Measurements from ENCODE around the gene CKB. TPM values are rescaled to one million over a fixed set of nuclear protein-coding genes. Genes with fewer than 3 reads are reported as not detected.

CKB gene
- polyA plus RNA-seq, 1 donor (not counting 4 experiments of a cell fraction or from before 2014, with no cell fraction given): 10.0 TPM

DNA sequence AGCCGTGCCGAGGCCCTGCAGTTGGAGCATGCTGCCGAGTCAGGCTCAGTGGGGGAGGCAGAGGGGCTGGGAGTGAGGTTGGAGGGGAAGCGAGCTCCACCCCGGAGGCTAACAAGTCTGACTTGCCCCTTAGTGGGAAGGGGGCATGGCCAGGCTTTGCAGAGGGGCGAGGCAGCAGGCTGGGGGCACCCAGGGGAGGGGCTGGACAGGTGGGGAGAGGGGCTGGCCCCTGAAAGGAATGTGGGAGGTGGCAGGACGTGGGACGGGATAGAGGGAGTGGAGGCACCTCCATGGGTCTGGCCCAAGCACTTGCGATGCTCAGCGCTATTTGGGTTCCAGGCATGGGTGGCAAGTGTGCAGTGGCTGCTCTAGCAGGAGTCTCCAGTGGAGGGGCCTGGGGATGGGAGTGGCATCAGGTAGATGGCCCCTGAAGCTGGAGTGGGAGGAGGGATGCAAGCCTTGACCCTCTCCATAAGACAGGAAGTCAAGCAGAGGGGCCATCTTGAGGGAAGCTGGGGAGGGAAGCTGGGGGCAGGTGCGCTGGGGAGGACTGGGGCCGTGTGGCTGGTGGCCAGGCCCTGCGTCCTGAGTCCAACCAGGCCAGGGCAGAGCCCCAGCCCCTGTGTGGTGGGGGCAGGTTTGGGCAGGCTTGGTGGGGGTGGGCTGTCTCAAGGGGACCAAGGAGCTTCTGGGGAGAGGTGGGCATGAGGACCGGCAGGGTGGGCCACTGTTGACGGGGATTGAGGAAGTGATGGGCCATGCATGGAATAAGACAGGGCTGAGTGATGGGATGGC is 9.0 kb upstream of the CKB start:
- dilution Hi-C loops (cut with MboI; ENCODE audit: extremely low pct_ligation_motif_present, low sequenced_read_pairs): no loop called here
- FAIRE-seq: no peak

DNA sequence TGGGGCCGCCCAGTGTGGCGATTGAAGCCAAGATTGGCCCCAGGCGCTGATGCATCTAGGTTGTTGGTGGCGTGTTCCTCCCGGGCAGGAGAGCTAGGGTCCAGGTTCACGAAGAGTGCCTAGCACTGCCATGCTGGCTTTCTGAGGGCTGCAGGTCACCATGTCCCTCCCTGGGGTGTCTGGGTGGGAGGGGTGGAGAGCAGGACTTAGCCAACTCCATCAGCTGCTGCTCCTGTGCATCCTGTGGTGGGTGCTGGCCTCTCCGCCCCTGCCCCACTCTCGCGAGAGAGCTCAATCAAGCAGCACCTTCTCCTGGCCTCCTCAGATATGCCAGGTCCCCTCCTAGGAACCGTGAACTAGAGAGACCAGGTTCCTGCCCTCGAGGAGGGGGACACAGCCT is 8.2 kb upstream of the CKB start:
- Histone ChIP-seq H3K4me1 (ENCODE audit: control insufficient read depth, extremely low read depth, insufficient read depth, low read length) (peaks cover 28% of the 10 kb centered on the region), H3K9me1 (ENCODE audit: control insufficient read depth, extremely low read depth, insufficient read depth, low read length) (no peaks in the 10 kb centered on the region), H2AFZ (ENCODE audit: control insufficient read depth, low read length) (no peak overlapping the region), H3K4me2 (ENCODE audit: control insufficient read depth, extremely low read depth, insufficient read depth, low read depth, low read length) (peak overlapping the region; percentile 94), H3K4me3 (ENCODE audit: control insufficient read depth in 2 of 3, extremely low read depth in 1 of 3, insufficient read depth in 2 of 3, low read depth in 1 of 3, low read length in 3 of 3) (no peak overlapping the region), H3K79me2 (ENCODE audit: control insufficient read depth, insufficient read depth, low read length) (peaks cover 32% of the 10 kb centered on the region), H3K27ac (ENCODE audit: control insufficient read depth, insufficient read depth, low read length) (no peak overlapping the region), H4K20me1 (ENCODE audit: control insufficient read depth, extremely low read depth, insufficient read depth, low read length) (no peaks in the 10 kb centered on the region), H3K27me3 (ENCODE audit: control insufficient read depth, extremely low read depth, insufficient read depth, low read length) (no peaks in the 10 kb centered on the region), H3K36me3 (ENCODE audit: control insufficient read depth in 2 of 2, extremely low read depth in 1 of 2, insufficient read depth in 2 of 2, low read length in 2 of 2) (peaks cover 8 to 19% of the 10 kb centered on the region in 2 experiments), H3K9me3 (ENCODE audit: control insufficient read depth, low read depth, low read length) (no peaks in the 10 kb centered on the region), H3K9ac (ENCODE audit: control insufficient read depth, extremely low read depth, insufficient read depth, low read length) (no peak overlapping the region)
- FAIRE-seq (no peak), DNase-seq (ENCODE audit: low read depth, low spot score) (no peak)
- TF ChIP-seq, protein P1, sequence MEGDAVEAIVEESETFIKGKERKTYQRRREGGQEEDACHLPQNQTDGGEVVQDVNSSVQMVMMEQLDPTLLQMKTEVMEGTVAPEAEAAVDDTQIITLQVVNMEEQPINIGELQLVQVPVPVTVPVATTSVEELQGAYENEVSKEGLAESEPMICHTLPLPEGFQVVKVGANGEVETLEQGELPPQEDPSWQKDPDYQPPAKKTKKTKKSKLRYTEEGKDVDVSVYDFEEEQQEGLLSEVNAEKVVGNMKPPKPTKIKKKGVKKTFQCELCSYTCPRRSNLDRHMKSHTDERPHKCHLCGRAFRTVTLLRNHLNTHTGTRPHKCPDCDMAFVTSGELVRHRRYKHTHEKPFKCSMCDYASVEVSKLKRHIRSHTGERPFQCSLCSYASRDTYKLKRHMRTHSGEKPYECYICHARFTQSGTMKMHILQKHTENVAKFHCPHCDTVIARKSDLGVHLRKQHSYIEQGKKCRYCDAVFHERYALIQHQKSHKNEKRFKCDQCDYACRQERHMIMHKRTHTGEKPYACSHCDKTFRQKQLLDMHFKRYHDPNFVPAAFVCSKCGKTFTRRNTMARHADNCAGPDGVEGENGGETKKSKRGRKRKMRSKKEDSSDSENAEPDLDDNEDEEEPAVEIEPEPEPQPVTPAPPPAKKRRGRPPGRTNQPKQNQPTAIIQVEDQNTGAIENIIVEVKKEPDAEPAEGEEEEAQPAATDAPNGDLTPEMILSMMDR (optimal IDR thresholded peaks at IDR 0.05 in 1 of 3, IDR thresholded peaks at IDR 0.05 in 1 of 3, conservative IDR thresholded peaks at IDR 0.05 in 1 of 3; ENCODE audit: extremely low read depth in 1 of 3, insufficient read depth in 2 of 3, low read length in 3 of 3): no peak
- no peak for TF ChIP-seq EZH2 (IDR thresholded peaks at IDR 0.05; ENCODE audit: low read length)
- dilution Hi-C loops (cut with MboI; ENCODE audit: extremely low pct_ligation_motif_present, low sequenced_read_pairs): no loop called here

More for the DNA sequence above, 9.0 kb upstream of the CKB start:
- Histone ChIP-seq H3K27me3 (ENCODE audit: control insufficient read depth, extremely low read depth, insufficient read depth, low read length) (no peaks in the 10 kb centered on the region), H3K9ac (ENCODE audit: control insufficient read depth, extremely low read depth, insufficient read depth, low read length) (no peak overlapping the region), H3K9me1 (ENCODE audit: control insufficient read depth, extremely low read depth, insufficient read depth, low read length) (no peaks in the 10 kb centered on the region), H4K20me1 (ENCODE audit: control insufficient read depth, extremely low read depth, insufficient read depth, low read length) (no peaks in the 10 kb centered on the region), H2AFZ (ENCODE audit: control insufficient read depth, low read length) (no peak overlapping the region), H3K4me1 (ENCODE audit: control insufficient read depth, extremely low read depth, insufficient read depth, low read length) (peaks cover 28% of the 10 kb centered on the region), H3K27ac (ENCODE audit: control insufficient read depth, insufficient read depth, low read length) (no peak overlapping the region), H3K4me3 (ENCODE audit: control insufficient read depth in 2 of 3, extremely low read depth in 1 of 3, insufficient read depth in 2 of 3, low read depth in 1 of 3, low read length in 3 of 3) (no peak overlapping the region), H3K9me3 (ENCODE audit: control insufficient read depth, low read depth, low read length) (no peaks in the 10 kb centered on the region), H3K4me2 (ENCODE audit: control insufficient read depth, extremely low read depth, insufficient read depth, low read depth, low read length) (no peak overlapping the region), H3K36me3 (ENCODE audit: control insufficient read depth in 2 of 2, extremely low read depth in 1 of 2, insufficient read depth in 2 of 2, low read length in 2 of 2) (peaks cover 8 to 22% of the 10 kb centered on the region in 2 experiments), H3K79me2 (ENCODE audit: control insufficient read depth, insufficient read depth, low read length) (peaks cover 32% of the 10 kb centered on the region)
- TF ChIP-seq EZH2 (IDR thresholded peaks at IDR 0.05; ENCODE audit: low read length): no peak
- TF ChIP-seq, protein P1 (optimal IDR thresholded peaks at IDR 0.05 in 1 of 3, IDR thresholded peaks at IDR 0.05 in 1 of 3, conservative IDR thresholded peaks at IDR 0.05 in 1 of 3; ENCODE audit: extremely low read depth in 1 of 3, insufficient read depth in 2 of 3, low read length in 3 of 3): no peak
- DNase-seq (ENCODE audit: low read depth, low spot score): no peak
